ENCODE measurements around the gene PLP1.

- no peak for TF ChIP-seq CEBPB (IDR thresholded peaks at IDR 0.05)
- no peak for TF ChIP-seq POLR2AphosphoS2 (conservative IDR thresholded peaks at IDR 0.05; ENCODE audit: low read length)
- TF ChIP-seq CTCF (IDR thresholded peaks at IDR 0.05) = no peak
- TF ChIP-seq POLR2A (IDR thresholded peaks at IDR 0.05; ENCODE audit: low read length) = no peak
- TF ChIP-seq ZC3H11A (IDR thresholded peaks at IDR 0.05) = no peak
- TF ChIP-seq MYC (IDR thresholded peaks at IDR 0.05; ENCODE audit: borderline replicate concordance, low read length) = no peak
- no peak for TF ChIP-seq KDM5A (IDR thresholded peaks at IDR 0.05)
- no peak for TF ChIP-seq NR3C1 (IDR thresholded peaks at IDR 0.05)
Measured at GRCh38 chrX:103758555-103758954, 18.1 kb upstream of the PLP1 start.

All from A549 (cell line).